H1 (cell line): ENCODE measurements around the gene NEURL1B. TPM values are rescaled to one million over a fixed set of nuclear protein-coding genes. Genes with fewer than 3 reads are reported as not detected.

Experiments
- CTCF ChIA-PET: fragments of 300-600 bp; sonication (Branson Sonifier 250); formaldehyde crosslinking; loops from one replicate; lab custom pipeline; 2021; ENCODE audit not compliant: partially characterized antibody; lab: Charles Lee
- POLR2A ChIA-PET: fragments of 300-600 bp; sonication (Branson Sonifier 250); formaldehyde crosslinking; loops from one replicate; lab custom pipeline; 2021; ENCODE audit warnings: inconsistent platforms; ENCODE audit not compliant: partially characterized antibody; lab: Charles Lee
- DNase-seq, 2 experiments: peaks; one replicate each; pipeline versions ENCODE4 v3.0.0 to v3.0.0-alpha.2; 2010 to 2022; ENCODE audit warnings: low spot score in 2 of 2, low read depth in 1 of 2, mixed read lengths in 1 of 2
- FAIRE-seq: peaks from 2 replicates; lab custom pipeline; 2011; peaks lifted over from hg19 to GRCh38; lab: Jason Lieb, UNC
- H2AFZ ChIP-seq: 2 replicates; pipeline ENCODE4 v1.8.1; 2012; ENCODE audit warnings: low read length, inconsistent platforms
- H2AK5ac ChIP-seq: 2 replicates; pipeline ENCODE4 v1.6.1; 2013; ENCODE audit warnings: low read depth, low read length
- H2BK120ac ChIP-seq: replicated peaks from 2 replicates; pipeline ENCODE3; 2013; ENCODE audit warnings: low read depth, low read length, inconsistent platforms
- H2BK12ac ChIP-seq: 2 replicates; pipeline ENCODE4 v1.6.1; 2013; ENCODE audit warnings: low read depth, low read length
- H2BK15ac ChIP-seq: 2 replicates; pipeline ENCODE4 v1.6.1; 2013; ENCODE audit warnings: low read length
- H2BK20ac ChIP-seq: 2 replicates; pipeline ENCODE4 v1.6.1; 2013; ENCODE audit warnings: low read length
- H2BK5ac ChIP-seq: 2 replicates; pipeline ENCODE4 v1.6.1; 2013; ENCODE audit warnings: low read depth, low read length
- H3K14ac ChIP-seq: 2 replicates; pipeline ENCODE4 v1.6.1; 2013; ENCODE audit warnings: inconsistent platforms; ENCODE audit not compliant: insufficient read length
- H3K18ac ChIP-seq: 2 replicates; pipeline ENCODE4 v1.6.1; 2013; ENCODE audit warnings: low read length; ENCODE audit errors: extremely low read depth
- H3K23ac ChIP-seq: 2 replicates; pipeline ENCODE4 v1.6.1; 2013; ENCODE audit warnings: inconsistent platforms; ENCODE audit not compliant: insufficient read length
- H3K23me2 ChIP-seq: 2 replicates; pipeline ENCODE4 v1.6.1; 2013; ENCODE audit warnings: low read depth, low read length
- H3K27ac ChIP-seq: 2 replicates; pipeline ENCODE4 v1.6.1; 2011; ENCODE audit warnings: low read depth, low read length, inconsistent platforms
- H3K27me3 ChIP-seq, 4 experiments: replicated peaks in 1 of 4; 1 replicate in 1 of 4; 2 replicates in 3 of 4; pipeline versions ENCODE4 v1.6.1 to v1.8.1; 2011 to 2013; ENCODE audit warnings: low read length in 3 of 4, mild to moderate bottlenecking in 3 of 4, inconsistent platforms in 2 of 4, mixed read lengths in 2 of 4, moderate library complexity in 1 of 4; ENCODE audit not compliant: control insufficient read depth in 3 of 4, insufficient read depth in 3 of 4; ENCODE audit errors: extremely low read depth in 1 of 4
- H3K36me3 ChIP-seq, 4 experiments: 2 replicates each; pipeline versions ENCODE4 v1.6.1 to v1.8.1; 2011 to 2013; ENCODE audit warnings: mild to moderate bottlenecking in 4 of 4, low read length in 3 of 4, moderate library complexity in 2 of 4, control low read depth in 1 of 4, inconsistent platforms in 1 of 4; ENCODE audit not compliant: insufficient read depth in 4 of 4, control insufficient read depth in 2 of 4
- H3K4ac ChIP-seq: replicated peaks from 2 replicates; pipeline ENCODE3; 2013; ENCODE audit warnings: low read length, low read depth, mixed read lengths, inconsistent platforms; ENCODE audit not compliant: insufficient read length
- H3K4me1 ChIP-seq, 4 experiments: replicated peaks in 1 of 4; 1 replicate in 1 of 4; 2 replicates in 3 of 4; pipeline versions ENCODE4 v1.6.1 to v1.8.1; 2011 to 2013; ENCODE audit warnings: low read length in 3 of 4, inconsistent platforms in 2 of 4, mixed read lengths in 1 of 4; ENCODE audit not compliant: insufficient read depth in 4 of 4, control insufficient read depth in 3 of 4
- H3K4me2 ChIP-seq, 2 experiments: 2 replicates each; pipeline versions ENCODE4 v1.6.1 to v1.8.1; 2011 to 2013; ENCODE audit warnings: low read depth in 2 of 2, low read length in 2 of 2, control low read depth in 1 of 2, inconsistent platforms in 1 of 2, mild to moderate bottlenecking in 1 of 2; ENCODE audit not compliant: insufficient read depth in 1 of 2
- H3K4me3 ChIP-seq, 4 experiments: fragments of 200-600, 300-600 bp in 1 of 4; sonication (generic), shearing (Covaris generic), sonication (Bioruptor Twin) in 1 of 4; 2 replicates each; pipeline versions ENCODE4 v1.5.1 to v1.8.1; 2011 to 2016; ENCODE audit warnings: low read length in 4 of 4, low read depth in 3 of 4, control low read depth in 2 of 4, inconsistent platforms in 2 of 4, mild to moderate bottlenecking in 2 of 4, mixed read lengths in 1 of 4, moderate library complexity in 1 of 4; ENCODE audit not compliant: insufficient read depth in 2 of 4; ENCODE audit errors: extremely low read depth in 1 of 4
- H3K56ac ChIP-seq: replicated peaks from 2 replicates; pipeline ENCODE3; 2013; ENCODE audit warnings: low read depth, mild to moderate bottlenecking, mixed read lengths, low read length, inconsistent platforms; ENCODE audit not compliant: insufficient read length
- H3K79me1 ChIP-seq: 2 replicates; pipeline ENCODE4 v1.6.1; 2013; ENCODE audit warnings: low read depth, low read length, control low read depth
- H3K79me2 ChIP-seq, 2 experiments: 2 replicates each; pipeline versions ENCODE4 v1.6.1 to v1.8.1; 2012 to 2013; ENCODE audit warnings: low read length in 2 of 2, mild to moderate bottlenecking in 2 of 2, inconsistent platforms in 1 of 2; ENCODE audit not compliant: insufficient read depth in 2 of 2, control insufficient read depth in 1 of 2
- H3K9ac ChIP-seq, 4 experiments: replicated peaks in 1 of 4; 1 replicate in 1 of 4; 2 replicates in 3 of 4; pipeline versions ENCODE4 v1.6.1 to v1.8.1; 2011 to 2013; ENCODE audit warnings: low read depth in 3 of 4, low read length in 3 of 4, control low read depth in 2 of 4, mild to moderate bottlenecking in 2 of 4, moderate library complexity in 2 of 4, inconsistent platforms in 1 of 4; ENCODE audit errors: extremely low read depth in 1 of 4
- H3K9me3 ChIP-seq, 2 experiments: 2 replicates each; pipeline versions ENCODE4 v1.6.1 to v1.8.1; 2012 to 2013; ENCODE audit warnings: mild to moderate bottlenecking in 2 of 2, moderate library complexity in 2 of 2, control low read depth in 1 of 2, inconsistent platforms in 1 of 2, low read depth in 1 of 2, low read length in 1 of 2, mixed read lengths in 1 of 2; ENCODE audit not compliant: insufficient read depth in 2 of 2
- H4K20me1 ChIP-seq, 2 experiments: replicated peaks in 1 of 2; 2 replicates each; pipeline versions ENCODE3 to v1.8.1; 2011 to 2013; ENCODE audit warnings: inconsistent platforms in 2 of 2, low read length in 2 of 2, mild to moderate bottlenecking in 1 of 2; ENCODE audit not compliant: insufficient read depth in 2 of 2, control insufficient read depth in 1 of 2
- H4K5ac ChIP-seq: 2 replicates; pipeline ENCODE4 v1.6.1; 2013; ENCODE audit warnings: low read length, low read depth, mixed read lengths, inconsistent platforms; ENCODE audit not compliant: insufficient read length
- H4K8ac ChIP-seq: 2 replicates; pipeline ENCODE4 v1.8.0; 2013; ENCODE audit warnings: mild to moderate bottlenecking, moderate library complexity, low read length, inconsistent platforms; ENCODE audit not compliant: insufficient read depth; ENCODE audit errors: extremely low read depth
- H4K91ac ChIP-seq: replicated peaks from 2 replicates; pipeline ENCODE3; 2013; ENCODE audit warnings: low read length, mixed read lengths, inconsistent platforms; ENCODE audit not compliant: insufficient read length
- ASH2L ChIP-seq: fragments of 200-600, 300-600 bp; sonication (generic); IDR thresholded peaks from one replicate; pipeline ENCODE4 v1.7.1; 2017; ENCODE audit warnings: low read length
- CEBPB ChIP-seq: IDR thresholded peaks from 2 replicates; pipeline ENCODE4 v1.6.1; 2012; ENCODE audit warnings: low read depth, low read length
- CHD2 ChIP-seq: IDR thresholded peaks from 2 replicates; pipeline ENCODE4 v1.6.1; 2012; ENCODE audit warnings: low read length, improper control_type of control experiment
- EP300 ChIP-seq, 2 experiments: IDR thresholded peaks; 1 replicate in 1 of 2; 2 replicates in 1 of 2; pipeline ENCODE4 v1.6.1; 2011 to 2012; ENCODE audit warnings: low read depth in 2 of 2, low read length in 2 of 2, mild to moderate bottlenecking in 2 of 2, borderline replicate concordance in 1 of 2, inconsistent platforms in 1 of 2, moderate library complexity in 1 of 2
- EZH2 ChIP-seq: fragments of 200-600 bp; sonication (generic); IDR thresholded peaks from 2 replicates; pipeline ENCODE4 v1.7.1; 2012; ENCODE audit warnings: low read depth, mild to moderate bottlenecking, moderate library complexity, low read length, inconsistent platforms; ENCODE audit not compliant: severe bottlenecking
- KDM4A ChIP-seq: IDR thresholded peaks from one replicate; pipeline ENCODE4 v1.7.1; 2012; ENCODE audit warnings: low read depth, mild to moderate bottlenecking, moderate library complexity, low read length, inconsistent platforms; ENCODE audit not compliant: severe bottlenecking
- NRF1 ChIP-seq: IDR thresholded peaks from 2 replicates; pipeline ENCODE4 v1.6.1; 2011; ENCODE audit warnings: mild to moderate bottlenecking, low read depth, low read length, improper control_type of control experiment
- SAP30 ChIP-seq: fragments of 300-600 bp; sonication (generic); IDR thresholded peaks from 2 replicates; pipeline ENCODE4 v1.7.1; 2012; ENCODE audit warnings: low read length, moderate library complexity, mild to moderate bottlenecking, inconsistent platforms; ENCODE audit not compliant: insufficient read depth, insufficient replicate concordance
- ZNF274 ChIP-seq: IDR thresholded peaks from 2 replicates; pipeline ENCODE4 v1.7.0; 2012; ENCODE audit warnings: low read length, borderline replicate concordance; ENCODE audit errors: extremely low read depth
- WGBS, 2 experiments: shearing (Covaris generic) in 1 of 2; methylation state at CpG; one replicate each; pipeline versions ENCODE4 v1.1.6 to v1.1.7; 2013 to 2015; ENCODE audit warnings: low lambda C conversion rate in 2 of 2, mixed read lengths in 2 of 2, inconsistent platforms in 1 of 2, low coverage in 1 of 2, missing lambda C conversion rate in 1 of 2; ENCODE audit not compliant: insufficient replicate concordance in 2 of 2, insufficient coverage in 1 of 2, insufficient read length in 1 of 2; ENCODE audit errors: extremely low coverage in 1 of 2, missing lambda C conversion rate in 1 of 2; 5-methylcytosine and 5-hydroxymethylcytosine counted together
- polyA plus RNA-seq, 7 experiments: library from polyadenylated mRNA; depleted of rRNA in 3 of 7; stranded (reverse) in 5 of 7; unstranded in 2 of 7; fragments of >200 nt in 5 of 7; fragments of 200-250 nt in 2 of 7; gene quantifications; 1 replicate in 5 of 7; 2 replicates in 1 of 7; 4 replicates in 1 of 7; pipeline versions ENCODE4 v1.2.1 to v1.2.3, GENCODE V29; 2011 to 2013; ENCODE audit warnings: missing spikeins in 2 of 7, mixed read lengths in 2 of 7
- total RNA-seq: library from RNA; stranded (reverse); fragmentation: NEBNext Ultra II Directional; extraction: Animal tissue kit (Norgen Biotek cat#: 25700); gene quantifications from 2 replicates; pipeline ENCODE4 v1.2.1, GENCODE V29; 2021
- TF ChIP-seq, protein P1 (sequence below): IDR thresholded peaks from 2 replicates; pipeline ENCODE4 v1.6.1; 2012; ENCODE audit warnings: low read length, inconsistent platforms

NEURL1B gene
- total and polyA plus RNA-seq, 2 of the 8 experiments (the other 6 are each of a cell fraction or from before 2014, with no cell fraction given), result 3.3 to 6.1 TPM

DNA sequence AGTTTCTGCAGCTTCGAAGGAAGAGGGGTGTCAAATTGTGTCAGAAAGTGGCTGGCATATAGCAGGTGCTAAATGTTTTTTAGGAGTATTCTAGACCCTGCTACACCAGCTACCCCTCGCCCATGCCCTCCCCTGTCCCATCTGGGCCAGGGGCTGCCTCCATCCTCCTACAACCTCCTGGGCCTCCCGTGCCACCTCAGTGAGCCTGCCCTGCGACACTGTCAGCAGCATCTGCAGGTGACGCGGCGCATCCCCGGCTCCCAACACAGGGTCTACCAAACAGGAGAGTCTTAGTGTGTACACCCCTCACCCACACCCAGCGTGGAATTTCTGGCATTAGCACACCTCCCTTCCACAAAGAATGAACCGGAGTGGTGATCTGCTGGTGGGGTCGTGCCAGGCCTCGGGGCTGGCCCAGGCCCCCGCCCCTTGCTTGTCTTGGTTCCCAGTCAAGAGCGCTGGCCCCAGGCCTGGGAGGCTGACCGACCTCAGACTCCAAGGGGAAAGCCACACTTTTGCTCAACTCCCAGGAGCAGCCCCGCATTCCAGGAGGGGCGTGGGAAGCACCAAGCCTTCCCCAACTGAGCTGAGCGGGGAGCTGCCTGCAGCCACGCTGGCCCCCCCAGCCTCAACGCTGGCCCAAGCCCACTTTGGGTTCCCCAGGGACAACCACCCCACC, 55.2 kb downstream of the NEURL1B start:
- H3K27ac ChIP-seq, result no peak overlapping the region
- H3K4ac ChIP-seq, result no peak overlapping the region
- no peak overlapping the region for H2AK5ac ChIP-seq
- no peak overlapping the region for H3K9ac ChIP-seq
- H3K4me2 ChIP-seq, result no peak overlapping the region; a peak in 1 of 4 replicates
- DNase-seq, result no peak
- ChIA-PET CTCF (interaction anchor here (0.6 to 11.9 kb wide), 28 partner anchors 9 to 326 kb away, joined by 3 to 176 read pairs (median 7); no protein-coding TSS in a partner anchor), POLR2A (no interaction called here)
- no peak overlapping the region for H4K91ac ChIP-seq
- H3K36me3 ChIP-seq, result no peaks in the 10 kb centered on the region
- no peaks in the 10 kb centered on the region for H3K9me3 ChIP-seq
- H2BK20ac ChIP-seq, result no peak overlapping the region
- H3K56ac ChIP-seq, result no peak overlapping the region
- no peaks in the 10 kb centered on the region for H3K79me1 ChIP-seq
- peaks cover 5 to 22% (median 14%) of the 10 kb centered on the region in 4 experiments for H3K4me1 ChIP-seq
- WGBS, 2 experiments, result 89% methylated on average over 20 of the region's 20 CpGs; no CpG with 5 or more reads in 1 of the 2 experiments
- no peak overlapping the region for H3K14ac ChIP-seq
- H4K5ac ChIP-seq, result no peak overlapping the region
- no peak overlapping the region for H3K4me3 ChIP-seq
- H2BK5ac ChIP-seq, result no peak overlapping the region
- H4K20me1 ChIP-seq, result no peaks in the 10 kb centered on the region
- H3K18ac ChIP-seq, result no peak overlapping the region
- peaks cover 0 to 7% (median 1%) of the 10 kb centered on the region in 4 experiments; a peak in 4 of 7 replicates for H3K27me3 ChIP-seq
- no peaks in the 10 kb centered on the region for H3K79me2 ChIP-seq
- H3K23me2 ChIP-seq, result peaks cover 4% of the 10 kb centered on the region; the same call in 1 of the 2 replicates
- peak overlapping the region; percentile 46; the same call in 1 of the 2 replicates for H2BK15ac ChIP-seq
- no peak for FAIRE-seq
- peak overlapping the region; percentile 80 for H4K8ac ChIP-seq
- H2BK120ac ChIP-seq, result no peak overlapping the region
- H2AFZ ChIP-seq, result no peak overlapping the region
- no peak overlapping the region for H3K23ac ChIP-seq
- no peak overlapping the region for H2BK12ac ChIP-seq
- TF ChIP-seq ZNF274, result no peak
- TF ChIP-seq KDM4A, result no peak
- no peak for TF ChIP-seq EZH2
- no peak for TF ChIP-seq EP300 (IDR thresholded peaks at IDR 0.05; ENCODE audit: borderline replicate concordance in 1 of 2, low read depth in 2 of 2, low read length in 2 of 2)
- no peak for TF ChIP-seq SAP30
- no peak for TF ChIP-seq NRF1
- TF ChIP-seq, protein P1, sequence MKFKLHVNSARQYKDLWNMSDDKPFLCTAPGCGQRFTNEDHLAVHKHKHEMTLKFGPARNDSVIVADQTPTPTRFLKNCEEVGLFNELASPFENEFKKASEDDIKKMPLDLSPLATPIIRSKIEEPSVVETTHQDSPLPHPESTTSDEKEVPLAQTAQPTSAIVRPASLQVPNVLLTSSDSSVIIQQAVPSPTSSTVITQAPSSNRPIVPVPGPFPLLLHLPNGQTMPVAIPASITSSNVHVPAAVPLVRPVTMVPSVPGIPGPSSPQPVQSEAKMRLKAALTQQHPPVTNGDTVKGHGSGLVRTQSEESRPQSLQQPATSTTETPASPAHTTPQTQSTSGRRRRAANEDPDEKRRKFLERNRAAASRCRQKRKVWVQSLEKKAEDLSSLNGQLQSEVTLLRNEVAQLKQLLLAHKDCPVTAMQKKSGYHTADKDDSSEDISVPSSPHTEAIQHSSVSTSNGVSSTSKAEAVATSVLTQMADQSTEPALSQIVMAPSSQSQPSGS, result no peak
- no peak for TF ChIP-seq CHD2
- no peak for TF ChIP-seq CEBPB
- TF ChIP-seq ASH2L, result no peak
